ENCODE measurements around the gene GLRA2.

GLRA2 gene

GRCh38 chrX:14777525-14777924 lies 248.2 kb downstream of the GLRA2 start:
- H3K27ac ChIP-seq (replicated peaks): no peak overlapping the region
- TF ChIP-seq SPI1 (IDR thresholded peaks at IDR 0.05; ENCODE audit: borderline replicate concordance, low read depth) (no peak), POLR2AphosphoS5 (IDR thresholded peaks at IDR 0.05; ENCODE audit: low read depth) (no peak), CTCF (IDR thresholded peaks at IDR 0.05; ENCODE audit: insufficient read depth, low read length) (no peak), REST (IDR thresholded peaks at IDR 0.05; ENCODE audit: insufficient replicate concordance, low read depth) (no peak), GABPA (IDR thresholded peaks at IDR 0.05; ENCODE audit: low read depth) (no peak)

GRCh38 chrX:14779580-14779979 lies 250.2 kb downstream of the GLRA2 start:
- DNase-seq (ENCODE audit: low read depth in 1 of 2, low spot score in 1 of 2): peak in 1 of 2 experiments; percentile 15
- no peaks in the 10 kb centered on the region for H3K27me3 ChIP-seq (ENCODE audit: insufficient read depth, poor library complexity, severe bottlenecking)
- no peak overlapping the region for H3K4me3 ChIP-seq (replicated peaks; ENCODE audit: insufficient read depth, low read length)
- no peak for TF ChIP-seq POLR2AphosphoS5 (IDR thresholded peaks at IDR 0.05; ENCODE audit: low read depth)
- TF ChIP-seq CTCF (IDR thresholded peaks at IDR 0.05; ENCODE audit: insufficient read depth, low read length): no peak
- no peak for TF ChIP-seq REST (IDR thresholded peaks at IDR 0.05; ENCODE audit: insufficient replicate concordance, low read depth)
- no peak for TF ChIP-seq SPI1 (IDR thresholded peaks at IDR 0.05; ENCODE audit: borderline replicate concordance, low read depth)
- TF ChIP-seq GABPA (IDR thresholded peaks at IDR 0.05; ENCODE audit: low read depth): no peak
- H3K27ac ChIP-seq (replicated peaks): no peak overlapping the region

More at GRCh38 chrX:14777525-14777924, 248.2 kb downstream of the GLRA2 start:
- H3K4me3 ChIP-seq (replicated peaks; ENCODE audit: insufficient read depth, low read length): no peak overlapping the region
- peak in 1 of 2 experiments; percentile 59 for DNase-seq (ENCODE audit: low read depth in 1 of 2, low spot score in 1 of 2)
- no peaks in the 10 kb centered on the region for H3K27me3 ChIP-seq (ENCODE audit: insufficient read depth, poor library complexity, severe bottlenecking)

Data from HL-60 (cell line).